ENCODE measurements around the gene FTO.

DNA sequence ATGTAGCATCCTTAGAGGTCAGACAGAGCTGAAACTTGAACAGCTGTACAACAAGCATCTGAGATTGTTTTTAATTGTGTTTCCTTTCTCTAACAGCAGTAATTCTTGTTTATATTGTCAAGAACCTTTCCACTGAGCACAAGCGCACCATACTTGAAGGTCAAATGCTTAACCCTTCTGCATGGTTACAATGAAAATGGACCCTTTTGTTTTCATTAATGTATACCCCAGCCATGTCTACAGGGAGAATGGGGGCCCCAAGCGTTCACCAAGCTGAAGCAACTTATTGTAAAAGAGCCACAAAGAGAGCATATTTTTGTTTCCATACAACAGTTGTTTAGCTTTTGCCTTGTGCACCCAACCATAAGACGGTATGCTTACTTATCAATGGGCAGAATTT, 210.8 kb downstream of the FTO start:
- TF ChIP-seq, protein P1, sequence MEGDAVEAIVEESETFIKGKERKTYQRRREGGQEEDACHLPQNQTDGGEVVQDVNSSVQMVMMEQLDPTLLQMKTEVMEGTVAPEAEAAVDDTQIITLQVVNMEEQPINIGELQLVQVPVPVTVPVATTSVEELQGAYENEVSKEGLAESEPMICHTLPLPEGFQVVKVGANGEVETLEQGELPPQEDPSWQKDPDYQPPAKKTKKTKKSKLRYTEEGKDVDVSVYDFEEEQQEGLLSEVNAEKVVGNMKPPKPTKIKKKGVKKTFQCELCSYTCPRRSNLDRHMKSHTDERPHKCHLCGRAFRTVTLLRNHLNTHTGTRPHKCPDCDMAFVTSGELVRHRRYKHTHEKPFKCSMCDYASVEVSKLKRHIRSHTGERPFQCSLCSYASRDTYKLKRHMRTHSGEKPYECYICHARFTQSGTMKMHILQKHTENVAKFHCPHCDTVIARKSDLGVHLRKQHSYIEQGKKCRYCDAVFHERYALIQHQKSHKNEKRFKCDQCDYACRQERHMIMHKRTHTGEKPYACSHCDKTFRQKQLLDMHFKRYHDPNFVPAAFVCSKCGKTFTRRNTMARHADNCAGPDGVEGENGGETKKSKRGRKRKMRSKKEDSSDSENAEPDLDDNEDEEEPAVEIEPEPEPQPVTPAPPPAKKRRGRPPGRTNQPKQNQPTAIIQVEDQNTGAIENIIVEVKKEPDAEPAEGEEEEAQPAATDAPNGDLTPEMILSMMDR (IDR thresholded peaks at IDR 0.05; ENCODE audit: low read length): no peak
- no peak for TF ChIP-seq EZH2 (optimal IDR thresholded peaks at IDR 0.05; ENCODE audit: low read depth, low read length)
- TF ChIP-seq EZH2phosphoT487 (IDR thresholded peaks at IDR 0.05; ENCODE audit: low read length): no peak
